ENCODE results near the gene FGF6.

The FGF6 gene

GRCh38 chr12:4448371-4448940, 2.8 kb upstream of the FGF6 start:
- no peak for DNase-seq

GRCh38 chr12:4447151-4447550, 1.5 kb upstream of the FGF6 start:
- no peak for DNase-seq

- DNase-seq, result no peak
Measured at GRCh38 chr12:4446335-4446734, 720 bp upstream of the FGF6 start.

- no peak for DNase-seq
Measured at GRCh38 chr12:4444031-4444430, 1.6 kb downstream of the FGF6 start.

- DNase-seq, result no peak
Measured at GRCh38 chr12:4443616-4444015, 2.0 kb downstream of the FGF6 start.

GRCh38 chr12:4441355-4442335, 4.0 kb downstream of the FGF6 start:
- DNase-seq, result no peak

GRCh38 chr12:4440187-4440941, 5.3 kb downstream of the FGF6 start:
- DNase-seq, result no peak

GRCh38 chr12:4439736-4440135, 5.9 kb downstream of the FGF6 start:
- DNase-seq, result no peak

- DNase-seq, result no peak
Measured at GRCh38 chr12:4438834-4439596, 6.6 kb downstream of the FGF6 start.

- DNase-seq, result no peak
Measured at GRCh38 chr12:4435537-4435936, 10.1 kb downstream of the FGF6 start.

GRCh38 chr12:4434706-4435425, 10.7 kb downstream of the FGF6 start:
- DNase-seq, result peak in 1 of 56 donors; percentile 2

- DNase-seq, result no peak
Measured at GRCh38 chr12:4434301-4434700, 11.3 kb downstream of the FGF6 start.

- DNase-seq, result no peak
Measured at GRCh38 chr12:4433745-4434058, 11.9 kb downstream of the FGF6 start.

- DNase-seq, result no peak
Measured at GRCh38 chr12:4432878-4433744, 12.5 kb downstream of the FGF6 start.

GRCh38 chr12:4431866-4432265, 13.7 kb downstream of the FGF6 start:
- DNase-seq, result no peak

GRCh38 chr12:4431436-4431835, 14.2 kb downstream of the FGF6 start:
- DNase-seq, result no peak

- no peak for DNase-seq
Measured at GRCh38 chr12:4424422-4424821, 21.2 kb downstream of the FGF6 start.

GRCh38 chr12:4423528-4424195, 22.0 kb downstream of the FGF6 start:
- DNase-seq, result no peak

- no peak for DNase-seq
Measured at GRCh38 chr12:4422985-4423384, 22.6 kb downstream of the FGF6 start.
